Liver (tissue), 3 donors: ENCODE results near the gene GSTM3.
A peak's percentile ranks its signal among the peaks of the same experiment; 100 is the strongest.

ENCODE experiments used
- ATF3 ChIP-seq: IDR thresholded peaks from 2 replicates; pipeline ENCODE4 v1.6.1; 2016; ENCODE audit warnings: antibody characterized with exemption
- CTCF ChIP-seq: fragments of 150-350 bp; IDR thresholded peaks from 2 replicates; pipeline ENCODE4 v1.5.1; 2017; ENCODE audit warnings: improper control_type of control experiment, low read depth, low read length; ENCODE audit not compliant: missing input control
- JUND ChIP-seq, 2 donors: IDR thresholded peaks; 2 replicates each; pipeline ENCODE4 v1.6.1; 2016; ENCODE audit warnings: antibody characterized with exemption in 2 of 2
- REST ChIP-seq: IDR thresholded peaks from 2 replicates; pipeline ENCODE4 v1.6.1; 2016; ENCODE audit warnings: antibody characterized with exemption, mild to moderate bottlenecking
- SP1 ChIP-seq: IDR thresholded peaks from 2 replicates; pipeline ENCODE4 v1.6.1; 2018; ENCODE audit warnings: antibody characterized with exemption, mild to moderate bottlenecking
- TAF1 ChIP-seq: conservative IDR thresholded peaks from 2 replicates; pipeline ENCODE4 v1.6.1; 2016; ENCODE audit warnings: antibody characterized with exemption, mild to moderate bottlenecking
- YY1 ChIP-seq: IDR thresholded peaks from 2 replicates; pipeline ENCODE4 v1.6.1; 2016; ENCODE audit warnings: antibody characterized with exemption, mild to moderate bottlenecking
- donor health status: healthy.
- donor health status: healthy.

- TF ChIP-seq CTCF (peak; percentile 24), JUND (IDR thresholded peaks at IDR 0.05) (no peak), ATF3 (no peak), SP1 (no peak), YY1 (no peak), TAF1 (no peak), REST (no peak)
Observed at GRCh38 chr1:109788695-109789521, 48.1 kb upstream of the GSTM3 start.
